ENCODE measurements around the gene TSPAN9. TPM values are rescaled to one million over a fixed set of nuclear protein-coding genes. Genes with fewer than 3 reads are reported as not detected.

TSPAN9 gene
- polyA plus RNA-seq, 2 of the 4 experiments (the other 2 are of a cell fraction) = 12.4 to 16.1 TPM

GRCh38 chr12:3190101-3190500, 112.9 kb downstream of the TSPAN9 start:
- Histone ChIP-seq H3K27ac (no peak overlapping the region), H3K4me3 (no peak overlapping the region), H3K4me1 (no peaks in the 10 kb centered on the region), H3K9me3 (no peaks in the 10 kb centered on the region), H3K4me2 (no peak overlapping the region)
- TF ChIP-seq HOXB5 (CRISPR knock-in tag; IDR thresholded peaks at IDR 0.05) (no peak), RFX5 (IDR thresholded peaks at IDR 0.05) (no peak), POLR2AphosphoS2 (conservative IDR thresholded peaks at IDR 0.05; ENCODE audit: low read length) (no peak), CTCF (IDR thresholded peaks at IDR 0.05) (no peak), MAFK (IDR thresholded peaks at IDR 0.05; ENCODE audit: partially characterized antibody) (no peak), MYC (IDR thresholded peaks at IDR 0.05; ENCODE audit: borderline replicate concordance, low read length) (no peak), REST (IDR thresholded peaks at IDR 0.05) (no peak), ESRRA (IDR thresholded peaks at IDR 0.05; ENCODE audit: borderline replicate concordance, low read length) (no peak), ELK1 (IDR thresholded peaks at IDR 0.05; ENCODE audit: low read depth, low read length) (no peak)
- WGBS (ENCODE audit: missing lambda C conversion rate) = 68% methylated on average over 9 of the region's 9 CpGs
- ChIA-PET POLR2A (no interaction called here), CTCF (no interaction called here)
- FAIRE-seq (no peak), DNase-seq (ENCODE audit: low read depth in 1 of 2, low spot score in 1 of 2) (no peak), ATAC-seq (no peak)

- no peaks in the 10 kb centered on the region for H3K9me3 ChIP-seq
- ATAC-seq = no peak
- DNase-seq (ENCODE audit: low read depth in 1 of 2, low spot score in 1 of 2) = no peak
- 38% methylated on average over 2 of the region's 2 CpGs for WGBS (ENCODE audit: missing lambda C conversion rate)
- no peak overlapping the region for H3K4me2 ChIP-seq
- TF ChIP-seq MAFK (IDR thresholded peaks at IDR 0.05; ENCODE audit: partially characterized antibody) = no peak
- no peak for TF ChIP-seq FOSL2 (IDR thresholded peaks at IDR 0.05)
- TF ChIP-seq FOSL2 (CRISPR knock-in tag; IDR thresholded peaks at IDR 0.05) = no peak
- no peak for TF ChIP-seq HOXB5 (CRISPR knock-in tag; IDR thresholded peaks at IDR 0.05)
- TF ChIP-seq TFCP2L1 (CRISPR knock-in tag; IDR thresholded peaks at IDR 0.05) = no peak
- TF ChIP-seq CTCF (IDR thresholded peaks at IDR 0.05) = no peak
- TF ChIP-seq NR3C1 (IDR thresholded peaks at IDR 0.05) = no peak
- no peak for TF ChIP-seq SMC3 (IDR thresholded peaks at IDR 0.05)
- no peak for TF ChIP-seq ZC3H11A (IDR thresholded peaks at IDR 0.05)
- TF ChIP-seq MAZ (IDR thresholded peaks at IDR 0.05; ENCODE audit: borderline replicate concordance, low read depth, low read length) = no peak
- no peak for TF ChIP-seq KDM5A (IDR thresholded peaks at IDR 0.05)
- no peak for TF ChIP-seq ELK1 (IDR thresholded peaks at IDR 0.05; ENCODE audit: low read depth, low read length)
- TF ChIP-seq TP53 (CRISPR knock-in tag; IDR thresholded peaks at IDR 0.05) = no peak
- TF ChIP-seq HMGXB4 (CRISPR knock-in tag; IDR thresholded peaks at IDR 0.05; ENCODE audit: borderline replicate concordance) = no peak
- TF ChIP-seq POLR2A (IDR thresholded peaks at IDR 0.05; ENCODE audit: low read length) = no peak
- no peak for TF ChIP-seq NFE2L2 (conservative IDR thresholded peaks at IDR 0.05; ENCODE audit: low read length)
- no peak for FAIRE-seq
- ChIA-PET POLR2A (no interaction called here), CTCF (interaction anchor here (0.9 to 5.0 kb wide), 6 partner anchors 11 to 109 kb away, joined by 3 to 41 read pairs (median 3); no protein-coding TSS in a partner anchor)
- H3K4me1 ChIP-seq = no peaks in the 10 kb centered on the region
- no peak overlapping the region for H3K27ac ChIP-seq
- H3K4me3 ChIP-seq = no peak overlapping the region
Observed at GRCh38 chr12:3191450-3191849, 114.3 kb downstream of the TSPAN9 start.
